HG02981 (cell line): ENCODE results near the gene GAMT.

Experiments used
- ATAC-seq: cut with Tn5 transposase; IDR thresholded peaks from one replicate; pipeline ENCODE4 v1.9.1; 2021; ENCODE audit warnings: mild to moderate bottlenecking, moderate library complexity; ENCODE audit not compliant: unreplicated experiment

GAMT gene

DNA sequence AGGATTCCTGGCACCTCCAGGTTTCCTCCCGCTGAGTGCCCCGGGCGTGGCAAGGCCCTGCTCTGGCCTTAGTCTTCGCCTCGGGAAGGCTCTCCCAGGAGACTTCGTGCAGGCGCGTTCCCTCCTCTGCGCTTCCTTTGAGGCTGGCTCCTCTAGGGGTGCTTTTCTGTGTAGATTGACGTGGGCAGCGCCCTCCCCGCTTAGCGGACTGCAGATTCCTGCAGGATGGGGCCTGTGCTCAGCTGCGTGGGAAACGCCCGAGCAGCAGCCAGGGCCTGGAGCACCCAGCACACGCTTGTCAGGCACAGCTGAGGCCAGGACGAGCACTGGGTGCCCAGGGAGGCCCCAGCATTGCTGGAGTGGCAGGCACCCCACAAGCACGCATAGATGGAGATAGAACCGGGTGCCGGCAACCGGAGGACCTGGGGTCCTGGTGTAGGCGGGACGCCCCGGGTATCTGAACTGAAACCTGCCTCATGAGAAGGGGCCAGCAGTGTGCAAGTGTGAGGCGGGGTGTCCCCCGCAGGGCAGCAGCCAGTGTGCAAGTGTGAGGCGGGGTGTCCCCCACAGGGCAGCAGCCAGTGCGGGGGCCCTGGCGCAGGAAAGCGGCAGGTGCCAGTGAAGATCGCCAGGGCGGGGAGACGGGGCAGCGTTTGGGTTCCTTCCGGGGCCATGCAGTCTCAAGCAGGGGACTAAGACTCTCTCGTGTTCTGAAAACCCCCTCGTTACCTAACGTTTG lies 14.2 kb downstream of the GAMT start:
- no peak for ATAC-seq

DNA sequence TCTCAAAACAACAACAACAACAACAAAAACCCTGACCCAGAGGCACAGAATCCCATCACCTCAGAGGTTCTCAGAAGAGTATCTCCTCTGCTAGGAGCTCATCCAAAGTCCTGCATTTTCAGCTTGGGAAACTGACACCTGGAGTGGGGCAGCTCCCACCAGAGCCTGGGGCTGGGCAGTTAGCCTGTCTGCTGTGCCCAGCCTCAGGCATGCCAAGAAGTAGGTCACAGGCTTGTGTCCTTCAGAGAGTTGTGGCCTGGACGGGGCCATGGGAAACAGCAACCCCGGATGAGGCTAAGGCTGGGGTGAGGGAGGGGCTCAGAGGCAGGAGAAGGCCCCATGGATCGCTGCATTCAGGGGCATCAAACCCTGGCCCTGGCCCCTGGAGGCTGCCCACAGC lies 15.5 kb downstream of the GAMT start:
- ATAC-seq, result no peak

- ATAC-seq, result no peak
Measured at GRCh38 chr19:1384478-1385110, 16.7 kb downstream of the GAMT start.

DNA sequence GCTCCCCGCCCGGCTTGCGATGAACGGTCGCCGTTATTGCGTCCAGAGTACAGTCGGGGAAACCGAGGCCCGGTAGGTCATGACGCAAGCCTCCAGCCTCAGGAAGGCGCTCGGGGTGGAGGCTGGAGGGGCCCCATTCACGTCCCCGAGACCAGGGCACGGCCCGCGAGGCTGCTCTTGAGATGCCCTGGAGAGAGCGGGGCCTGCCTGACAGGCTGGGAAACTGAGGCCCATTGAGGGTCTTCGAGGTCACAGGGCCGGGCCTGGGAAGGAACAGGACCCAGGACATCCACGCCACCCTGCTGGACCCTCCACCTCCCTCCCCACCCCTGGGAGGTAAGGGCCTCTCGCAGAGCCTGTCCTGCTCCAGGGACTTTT lies 17.3 kb downstream of the GAMT start:
- ATAC-seq, result no peak

GRCh38 chr19:1383312-1384084 lies 17.8 kb downstream of the GAMT start, which contains the start of gene NDUFS7:
Gene NDUFS7 (plus strand): TSS chr19:1383907. CDS start chr19:1383927, 20 bp downstream.
- ATAC-seq, result peak; percentile 67

- peak; percentile 11 for ATAC-seq
Measured at GRCh38 chr19:1383017-1383311, 18.4 kb downstream of the GAMT start.

- ATAC-seq, result no peak
Measured at GRCh38 chr19:1382250-1382649, 19.1 kb downstream of the GAMT start.

DNA sequence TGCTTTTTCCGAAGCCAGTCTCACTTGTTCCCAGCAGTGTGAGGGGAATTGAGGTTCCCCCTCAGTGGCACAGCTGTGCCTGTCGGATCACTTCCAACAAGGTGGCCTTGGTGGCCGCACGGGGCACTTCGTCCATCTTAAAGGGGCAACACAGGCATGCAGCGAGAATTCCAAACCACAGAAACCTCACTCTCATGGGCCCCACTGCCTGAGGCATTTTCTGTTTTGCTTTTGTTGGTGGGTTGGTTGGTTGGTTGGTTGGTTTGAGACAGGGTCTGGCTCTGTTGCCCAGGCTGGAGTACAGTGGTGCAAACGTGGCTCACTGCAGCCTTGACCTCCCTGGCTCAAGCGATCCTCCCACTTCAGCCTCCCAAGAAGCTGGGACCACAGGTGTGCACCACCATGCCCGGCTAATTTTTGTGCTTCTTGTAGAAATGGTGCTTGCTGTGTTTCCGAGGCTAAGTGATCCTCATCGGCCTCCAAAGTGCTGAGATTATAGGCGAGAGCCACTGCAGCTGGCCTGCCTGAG lies 21.3 kb downstream of the GAMT start:
- ATAC-seq, result no peak

DNA sequence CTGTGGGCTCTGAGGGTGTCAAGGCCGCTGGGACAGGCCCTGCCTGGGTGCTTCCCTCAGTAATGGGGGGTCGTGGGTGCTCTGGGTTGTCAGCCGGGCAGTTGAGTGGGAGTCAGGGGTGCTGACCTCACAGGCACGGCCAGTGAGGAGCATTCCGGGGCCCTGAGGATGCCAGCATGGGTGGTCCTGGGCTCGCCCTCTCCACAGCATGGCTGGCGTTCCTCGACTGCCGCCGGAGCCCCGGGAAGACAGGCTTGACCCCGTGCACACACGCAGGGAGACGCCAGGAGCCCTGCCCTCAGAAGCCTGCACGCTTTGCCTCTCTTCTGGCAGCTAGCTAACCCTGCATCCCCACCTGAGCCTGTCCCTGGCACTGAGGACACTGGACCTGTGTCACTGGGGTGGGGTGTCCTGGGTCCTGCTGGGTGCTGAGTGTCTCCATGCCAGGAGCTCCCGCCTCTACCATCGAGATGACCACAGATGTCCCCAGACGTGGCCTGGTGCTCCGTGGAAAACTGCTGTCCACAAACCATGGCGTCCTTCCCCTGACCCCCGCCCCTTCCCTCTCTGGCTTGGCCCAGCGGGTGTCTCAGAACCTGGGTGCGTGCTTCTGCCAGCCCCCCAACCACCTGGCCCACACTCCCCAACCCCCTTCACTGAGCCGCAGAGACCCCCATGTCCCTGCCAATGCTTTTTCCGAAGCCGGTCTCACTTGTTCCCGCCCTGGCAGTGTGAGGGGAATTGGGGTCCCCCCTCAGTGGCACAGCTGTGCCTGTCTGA lies 22.0 kb downstream of the GAMT start:
- no peak for ATAC-seq

- ATAC-seq, result no peak
Measured at GRCh38 chr19:1377965-1378785, 23.2 kb downstream of the GAMT start.

GRCh38 chr19:1377176-1377964 lies 24.0 kb downstream of the GAMT start:
- no peak for ATAC-seq

- no peak for ATAC-seq
Measured at GRCh38 chr19:1376415-1376805, 24.9 kb downstream of the GAMT start.

DNA sequence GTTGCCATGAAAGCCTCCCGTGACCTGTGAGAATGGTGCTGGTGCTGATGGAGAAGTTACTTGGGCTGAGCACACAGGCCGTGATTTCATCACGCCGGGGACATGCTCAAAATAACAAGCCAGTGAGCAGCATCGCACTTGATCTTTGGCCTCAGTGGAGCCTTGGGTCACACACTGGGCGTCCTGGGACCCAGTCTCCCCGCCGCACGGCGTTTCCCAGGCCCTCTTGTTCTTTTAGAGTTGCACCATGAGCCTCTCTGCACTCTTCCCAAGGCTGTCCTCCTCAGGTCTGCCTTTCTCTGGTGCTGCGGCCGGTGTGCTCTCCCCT lies 27.1 kb downstream of the GAMT start:
- ATAC-seq, result no peak

DNA sequence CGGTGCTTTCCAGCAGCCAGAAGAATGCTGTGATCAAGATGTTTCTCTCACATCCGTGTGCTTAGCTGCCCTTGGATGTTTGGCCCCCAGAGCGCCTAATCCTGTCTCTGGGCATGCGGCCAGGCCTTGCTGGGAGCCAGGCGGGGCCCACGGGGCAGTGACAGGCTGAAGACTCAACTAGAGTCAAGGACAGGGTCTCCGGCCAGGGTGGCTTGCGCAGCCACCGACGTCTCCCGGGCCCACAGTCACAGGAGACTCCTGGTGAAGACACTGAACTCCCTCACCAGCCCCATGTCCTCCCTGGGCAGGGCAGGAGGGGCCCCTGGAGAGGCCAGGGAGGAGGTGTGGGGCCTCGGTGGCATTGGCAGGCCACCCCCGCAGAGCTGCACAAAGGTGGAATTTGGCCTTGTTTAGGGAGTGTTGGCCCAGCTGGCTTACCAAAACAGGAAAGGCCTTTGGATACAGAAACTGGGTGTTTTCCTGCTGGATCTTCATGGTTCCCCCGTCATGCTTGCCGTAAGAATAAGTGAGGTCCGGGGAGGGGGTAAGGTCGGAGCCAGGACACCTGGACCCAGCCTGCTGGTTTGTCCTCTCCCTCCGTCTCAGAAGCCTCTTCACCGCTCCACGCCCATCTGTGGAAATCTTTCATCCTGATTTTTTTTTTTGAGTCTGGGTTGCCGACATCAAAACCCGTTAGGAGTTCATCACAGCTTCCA lies 27.6 kb downstream of the GAMT start:
- no peak for ATAC-seq

DNA sequence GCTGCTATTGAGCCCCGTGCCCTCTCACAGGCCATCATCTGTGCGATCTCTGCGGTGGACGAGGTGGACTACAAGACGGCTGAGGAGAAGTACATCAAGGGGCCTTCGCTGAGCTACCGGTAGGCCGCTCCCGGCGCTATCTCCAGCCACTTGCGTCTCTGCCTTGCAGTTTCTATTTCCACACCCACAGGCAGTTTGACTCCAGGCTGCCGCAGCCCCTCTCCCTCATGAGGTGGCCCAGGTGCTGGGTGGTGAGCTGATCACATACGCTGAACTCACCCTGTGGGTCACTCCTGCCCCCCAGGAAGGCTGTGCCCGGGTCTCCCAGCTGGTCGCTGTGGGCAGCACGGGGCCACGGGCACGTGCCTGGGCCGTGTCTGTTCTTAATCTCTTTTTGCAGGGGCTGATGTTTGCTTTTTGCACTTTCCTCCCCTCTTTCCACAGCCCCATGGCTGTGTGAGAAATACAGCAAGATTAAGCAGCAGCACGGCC lies 28.3 kb downstream of the GAMT start:
- ATAC-seq, result no peak

DNA sequence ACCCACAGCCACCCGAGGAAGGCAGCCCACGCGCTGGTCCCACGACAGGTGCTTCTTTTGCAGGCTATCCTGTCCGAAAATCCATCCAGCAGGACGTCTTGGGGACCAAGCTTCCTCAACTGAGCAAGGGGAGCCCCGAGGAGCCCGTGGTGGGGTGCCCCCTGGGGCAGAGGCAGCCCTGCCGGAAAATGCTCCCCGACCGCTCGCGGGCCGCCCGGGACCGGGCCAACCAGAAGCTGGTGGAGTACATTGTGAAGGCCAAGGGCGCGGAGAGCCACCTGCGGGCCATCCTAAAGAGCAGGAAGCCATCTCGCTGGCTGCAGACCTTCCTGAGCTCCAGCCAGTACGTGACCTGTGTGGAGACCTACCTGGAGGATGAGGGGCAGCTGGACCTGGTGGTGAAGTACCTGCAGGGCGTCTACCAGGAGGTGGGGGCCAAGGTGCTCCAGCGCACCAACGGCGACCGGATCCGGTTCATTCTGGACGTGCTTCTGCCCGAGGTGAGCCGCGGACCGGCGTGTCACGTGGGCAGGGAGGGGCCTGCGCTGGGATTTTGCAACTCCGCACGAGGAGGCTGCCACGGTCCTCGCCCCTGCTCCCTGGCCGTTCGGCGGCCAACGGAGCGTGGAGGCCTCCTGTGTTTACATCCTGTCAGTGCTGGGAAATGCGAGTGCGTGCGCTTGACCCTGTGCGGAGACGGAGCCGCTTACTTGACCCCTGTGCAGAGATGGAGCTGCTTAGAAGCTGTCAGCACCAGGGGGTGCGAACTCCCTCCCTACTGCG lies 30.6 kb downstream of the GAMT start:
- ATAC-seq, result no peak

- ATAC-seq, result no peak
Measured at GRCh38 chr19:1369214-1369805, 32.0 kb downstream of the GAMT start.
